H9 (cell line): ENCODE data around the gene SLC24A3. TPM values are rescaled to one million over a fixed set of nuclear protein-coding genes. Genes with fewer than 3 reads are reported as not detected.

Source experiments
- DNase-seq: peaks from one replicate; pipeline ENCODE4 v3.0.0-alpha.2; 2017
- H2AFZ ChIP-seq: one replicate; pipeline ENCODE4 v1.6.1; 2013; ENCODE audit warnings: mild to moderate bottlenecking, low read length, control low read depth, moderate library complexity
- H2AK5ac ChIP-seq: 2 replicates; pipeline ENCODE4 v1.6.1; 2013; ENCODE audit warnings: low read length, control low read depth, mixed read lengths; ENCODE audit not compliant: insufficient read length
- H2BK120ac ChIP-seq: one replicate; pipeline ENCODE4 v1.6.1; 2013; ENCODE audit warnings: low read depth, mild to moderate bottlenecking, low read length, control low read depth, inconsistent platforms; ENCODE audit not compliant: poor library complexity, severe bottlenecking
- H2BK12ac ChIP-seq: 2 replicates; pipeline ENCODE4 v1.6.1; 2013; ENCODE audit warnings: low read length, control low read depth, mixed read lengths, low read depth; ENCODE audit not compliant: insufficient read length
- H2BK15ac ChIP-seq: 2 replicates; pipeline ENCODE4 v1.6.1; 2013; ENCODE audit warnings: low read depth, low read length, control low read depth
- H2BK20ac ChIP-seq: one replicate; pipeline ENCODE4 v1.6.1; 2013; ENCODE audit warnings: low read depth, mild to moderate bottlenecking, low read length, control low read depth, inconsistent platforms; ENCODE audit not compliant: poor library complexity, severe bottlenecking
- H2BK5ac ChIP-seq: 2 replicates; pipeline ENCODE4 v1.6.1; 2013; ENCODE audit warnings: low read length, control low read depth, mixed read lengths; ENCODE audit not compliant: insufficient read length
- H3K14ac ChIP-seq: 2 replicates; pipeline ENCODE4 v1.6.1; 2013; ENCODE audit warnings: low read length, control low read depth; ENCODE audit not compliant: insufficient read depth
- H3K18ac ChIP-seq: 2 replicates; pipeline ENCODE4 v1.6.1; 2013; ENCODE audit warnings: low read depth, mild to moderate bottlenecking, mixed read lengths, low read length, control low read depth; ENCODE audit not compliant: insufficient read length
- H3K23ac ChIP-seq: 2 replicates; pipeline ENCODE4 v1.6.1; 2013; ENCODE audit warnings: low read length, control low read depth, mixed read lengths, low read depth; ENCODE audit not compliant: insufficient read length
- H3K23me2 ChIP-seq: 2 replicates; pipeline ENCODE4 v1.6.1; 2013; ENCODE audit warnings: low read depth, mild to moderate bottlenecking, mixed read lengths, low read length, control low read depth; ENCODE audit not compliant: insufficient read length, poor library complexity, severe bottlenecking
- H3K27ac ChIP-seq: 2 replicates; pipeline ENCODE4 v1.5.1; 2013; ENCODE audit warnings: low read length, control low read depth, mixed read lengths, low read depth; ENCODE audit not compliant: insufficient read length
- H3K27me3 ChIP-seq: 2 replicates; pipeline ENCODE4 v1.6.1; 2013; ENCODE audit warnings: low read length, control low read depth, inconsistent platforms; ENCODE audit not compliant: insufficient read depth
- H3K4ac ChIP-seq: 2 replicates; pipeline ENCODE4 v1.6.1; 2013; ENCODE audit warnings: low read depth, mild to moderate bottlenecking, control low read depth, inconsistent platforms, low read length, moderate library complexity
- H3K4me1 ChIP-seq: 2 replicates; pipeline ENCODE4 v1.6.1; 2013; ENCODE audit warnings: low read length, control low read depth, inconsistent platforms; ENCODE audit not compliant: insufficient read depth
- H3K4me2 ChIP-seq: 2 replicates; pipeline ENCODE4 v1.6.1; 2013; ENCODE audit warnings: low read length, control low read depth, mixed read lengths; ENCODE audit not compliant: insufficient read length, insufficient read depth
- H3K56ac ChIP-seq: 2 replicates; pipeline ENCODE4 v1.6.1; 2013; ENCODE audit warnings: low read depth, mild to moderate bottlenecking, mixed read lengths, low read length, control low read depth; ENCODE audit not compliant: insufficient read length
- H3K79me1 ChIP-seq: 2 replicates; pipeline ENCODE4 v1.6.1; 2013; ENCODE audit warnings: low read depth, mild to moderate bottlenecking, moderate library complexity, low read length, control low read depth, inconsistent platforms; ENCODE audit not compliant: insufficient read depth, poor library complexity, severe bottlenecking
- H3K79me2 ChIP-seq: 2 replicates; pipeline ENCODE4 v1.6.1; 2013; ENCODE audit warnings: low read length, control low read depth, inconsistent platforms; ENCODE audit not compliant: insufficient read depth
- H3K9ac ChIP-seq: 2 replicates; pipeline ENCODE4 v1.6.1; 2013; ENCODE audit warnings: low read length, control low read depth, mixed read lengths; ENCODE audit not compliant: insufficient read length; ENCODE audit errors: extremely low read depth
- H3K9me3 ChIP-seq: one replicate; pipeline ENCODE4 v1.6.1; 2013; ENCODE audit warnings: low read depth, low read length, inconsistent platforms; ENCODE audit not compliant: control insufficient read depth
- H3T11ph ChIP-seq: one replicate; pipeline ENCODE4 v1.6.1; 2013; ENCODE audit warnings: mild to moderate bottlenecking, low read length, control low read depth, inconsistent platforms
- H4K20me1 ChIP-seq: one replicate; pipeline ENCODE4 v1.6.1; 2013; ENCODE audit not compliant: control insufficient read depth, insufficient read length, insufficient read depth
- H4K5ac ChIP-seq: 2 replicates; pipeline ENCODE4 v1.6.1; 2013; ENCODE audit warnings: low read depth, mild to moderate bottlenecking, mixed read lengths, low read length, control low read depth; ENCODE audit not compliant: insufficient read length
- H4K8ac ChIP-seq: replicated peaks from 2 replicates; pipeline ENCODE4 v1.6.1; 2013; ENCODE audit warnings: low read length, control low read depth, mixed read lengths, low read depth; ENCODE audit not compliant: insufficient read length
- H4K91ac ChIP-seq: 2 replicates; pipeline ENCODE4 v1.6.1; 2013; ENCODE audit warnings: low read depth, mild to moderate bottlenecking, moderate library complexity, mixed read lengths, low read length, control low read depth; ENCODE audit not compliant: insufficient read length
- H3K27ac Mint-ChIP-seq, 3 experiments: 2 replicates in 2 of 3; 3 replicates in 1 of 3; pipeline ENCODE4 v1.8.0; 2020 to 2021; ENCODE audit warnings: mixed read lengths in 3 of 3, mild to moderate bottlenecking in 1 of 3, moderate library complexity in 1 of 3
- H3K27me3 Mint-ChIP-seq: 2 replicates; pipeline ENCODE4 v1.8.0; 2021; ENCODE audit warnings: low read depth, mild to moderate bottlenecking, moderate library complexity, mixed read lengths
- H3K36me3 Mint-ChIP-seq, 3 experiments: 2 replicates in 2 of 3; 3 replicates in 1 of 3; pipeline ENCODE4 v1.8.0; 2020 to 2021; ENCODE audit warnings: low read depth in 3 of 3, mixed read lengths in 3 of 3; ENCODE audit not compliant: insufficient read depth in 1 of 3
- H3K4me1 Mint-ChIP-seq, 2 experiments: 2 replicates each; pipeline ENCODE4 v1.8.0; 2020; ENCODE audit warnings: mixed read lengths in 2 of 2
- H3K4me3 Mint-ChIP-seq, 2 experiments: 2 replicates in 1 of 2; 3 replicates in 1 of 2; pipeline ENCODE4 v1.8.0; 2020 to 2021; ENCODE audit warnings: mild to moderate bottlenecking in 2 of 2, mixed read lengths in 2 of 2, moderate library complexity in 1 of 2
- H3K9me3 Mint-ChIP-seq, 2 experiments: 2 replicates in 1 of 2; 3 replicates in 1 of 2; pipeline ENCODE4 v1.8.0; 2020; ENCODE audit warnings: mild to moderate bottlenecking in 2 of 2, mixed read lengths in 2 of 2, moderate library complexity in 1 of 2
- CTCF ChIP-seq: fragments of 200-600 bp; sonication (generic); conservative IDR thresholded peaks from 3 replicates; pipeline ENCODE4 v1.8.0; 2021; ENCODE audit warnings: antibody characterized with exemption, mild to moderate bottlenecking
- WGBS: extraction: QIAGEN DNeasy Blood & Tissue Kit; methylation state at CpG from one replicate; pipeline ENCODE4 v1.1.7; 2013; ENCODE audit warnings: missing lambda C conversion rate, low lambda C conversion rate, mixed read lengths; ENCODE audit not compliant: insufficient read length; ENCODE audit errors: extremely low coverage; 5-methylcytosine and 5-hydroxymethylcytosine counted together
- total RNA-seq: library from RNA; stranded (reverse); gene quantifications from 2 replicates; pipeline ENCODE4 v1.2.1, GENCODE V29; 2021

SLC24A3 gene
- total RNA-seq, 1 experiment from 2014 or later, result 0.83 TPM

GRCh38 chr20:19371112-19371511 is 158.7 kb downstream of the SLC24A3 start:
- H2BK12ac ChIP-seq, result no peak overlapping the region
- no peaks in the 10 kb centered on the region for H4K20me1 ChIP-seq
- H2BK20ac ChIP-seq, result no peak overlapping the region
- H3K27me3 ChIP-seq, result no peaks in the 10 kb centered on the region
- H3K9me3 ChIP-seq, result no peaks in the 10 kb centered on the region
- no peak overlapping the region for H3K9ac ChIP-seq
- no peak overlapping the region for H3T11ph ChIP-seq
- H3K14ac ChIP-seq, result no peak overlapping the region
- no peak overlapping the region for H4K8ac ChIP-seq
- H4K5ac ChIP-seq, result no peak overlapping the region
- H2BK120ac ChIP-seq, result no peak overlapping the region
- no peak overlapping the region for H3K18ac ChIP-seq
- H3K27me3 Mint-ChIP-seq, result no peaks in the 10 kb centered on the region; the same call in 1 of the 2 replicates
- H3K9me3 Mint-ChIP-seq, result no peaks in the 10 kb centered on the region; a peak in 2 of 5 replicates
- no CpG with 5 or more reads among the region's 1 CpG for WGBS
- no peaks in the 10 kb centered on the region for H3K4me1 ChIP-seq
- no peak overlapping the region for H3K4me3 Mint-ChIP-seq
- H3K36me3 Mint-ChIP-seq, result no peaks in the 10 kb centered on the region; a peak in 1 of 7 replicates
- H3K27ac Mint-ChIP-seq, result no peak overlapping the region
- no peak overlapping the region for H2BK15ac ChIP-seq
- H3K79me1 ChIP-seq, result no peaks in the 10 kb centered on the region
- H3K23ac ChIP-seq, result no peak overlapping the region
- DNase-seq, result no peak
- no peaks in the 10 kb centered on the region for H3K4me1 Mint-ChIP-seq
- no peak overlapping the region for H2AFZ ChIP-seq
- no peak overlapping the region for H2AK5ac ChIP-seq
- no peak overlapping the region for H3K4ac ChIP-seq
- no peak overlapping the region for H3K4me2 ChIP-seq
- no peak overlapping the region for H2BK5ac ChIP-seq
- H3K23me2 ChIP-seq, result no peaks in the 10 kb centered on the region
- no peaks in the 10 kb centered on the region for H3K79me2 ChIP-seq
- TF ChIP-seq CTCF, result no peak
- no peak overlapping the region for H3K27ac ChIP-seq
- no peak overlapping the region for H4K91ac ChIP-seq
- H3K56ac ChIP-seq, result no peak overlapping the region
